ENCODE data around the gene DGKA.
"Not testable (repeated sequence)": the region's sequence is repeated elsewhere in the genome, so short reads cannot be mapped to it uniquely, and the experiment has no call there.

DGKA gene

GRCh38 chr12:55985341-55985740 lies 54.4 kb downstream of the DGKA start:
- ATAC-seq = no peak
- TF ChIP-seq PPARA (CRISPR knock-in tag; IDR thresholded peaks at IDR 0.05; ENCODE audit: borderline replicate concordance) = no peak
- no peak for TF ChIP-seq TCF4 (CRISPR knock-in tag; IDR thresholded peaks at IDR 0.05; ENCODE audit: borderline replicate concordance)
- no peak for TF ChIP-seq POU6F1 (CRISPR knock-in tag; IDR thresholded peaks at IDR 0.05; ENCODE audit: borderline replicate concordance, low read depth)
- TF ChIP-seq TSHZ2 (CRISPR knock-in tag; IDR thresholded peaks at IDR 0.05) = no peak

GRCh38 chr12:55985976-55986375 lies 55.0 kb downstream of the DGKA start:
- ATAC-seq = not testable (repeated sequence)

- no peak for ATAC-seq
- TF ChIP-seq ZNF70 (CRISPR knock-in tag; IDR thresholded peaks at IDR 0.05) (no peak), CREB5 (CRISPR knock-in tag; IDR thresholded peaks at IDR 0.05; ENCODE audit: low read depth) (no peak), ZFP3 (CRISPR knock-in tag; IDR thresholded peaks at IDR 0.05) (no peak), TSHZ2 (CRISPR knock-in tag; IDR thresholded peaks at IDR 0.05) (no peak), RARB (CRISPR knock-in tag; IDR thresholded peaks at IDR 0.05) (no peak), OSR1 (CRISPR knock-in tag; IDR thresholded peaks at IDR 0.05) (no peak), ZNF8 (CRISPR knock-in tag; IDR thresholded peaks at IDR 0.05) (no peak)
Measured at GRCh38 chr12:55991110-55991509, 60.1 kb downstream of the DGKA start.

GRCh38 chr12:55993230-55993853 lies 62.4 kb downstream of the DGKA start:
- no peak for TF ChIP-seq ZNF8 (CRISPR knock-in tag; IDR thresholded peaks at IDR 0.05)
- TF ChIP-seq ZFP3 (CRISPR knock-in tag; IDR thresholded peaks at IDR 0.05) = no peak
- TF ChIP-seq ESRRG (CRISPR knock-in tag; IDR thresholded peaks at IDR 0.05) = no peak
- no peak for TF ChIP-seq ZFP30 (CRISPR knock-in tag; IDR thresholded peaks at IDR 0.05)
- TF ChIP-seq SNAI2 (CRISPR knock-in tag; IDR thresholded peaks at IDR 0.05) = no peak
- TF ChIP-seq BACH2 (CRISPR knock-in tag; IDR thresholded peaks at IDR 0.05; ENCODE audit: borderline replicate concordance) = no peak
- no peak for TF ChIP-seq ISL1 (CRISPR knock-in tag; IDR thresholded peaks at IDR 0.05)
- no peak for ATAC-seq

GRCh38 chr12:55995366-55995765 lies 64.4 kb downstream of the DGKA start:
- no peak for ATAC-seq
- no peak for TF ChIP-seq ZNF8 (CRISPR knock-in tag; IDR thresholded peaks at IDR 0.05)
- no peak for TF ChIP-seq CSDC2 (CRISPR knock-in tag; IDR thresholded peaks at IDR 0.05)
- no peak for TF ChIP-seq TOX (CRISPR knock-in tag; IDR thresholded peaks at IDR 0.05; ENCODE audit: borderline replicate concordance)
- TF ChIP-seq GLIS3 (CRISPR knock-in tag; IDR thresholded peaks at IDR 0.05) = no peak
- no peak for TF ChIP-seq ZC3H10 (CRISPR knock-in tag; IDR thresholded peaks at IDR 0.05)
- TF ChIP-seq PPARA (CRISPR knock-in tag; IDR thresholded peaks at IDR 0.05; ENCODE audit: borderline replicate concordance) = no peak
- no peak for TF ChIP-seq ZNF565 (CRISPR knock-in tag; conservative IDR thresholded peaks at IDR 0.05; ENCODE audit: low read depth)
- no peak for TF ChIP-seq SNAI2 (CRISPR knock-in tag; IDR thresholded peaks at IDR 0.05)
- TF ChIP-seq PATZ1 (CRISPR knock-in tag; IDR thresholded peaks at IDR 0.05; ENCODE audit: borderline replicate concordance) = no peak
- TF ChIP-seq POU6F1 (CRISPR knock-in tag; IDR thresholded peaks at IDR 0.05; ENCODE audit: borderline replicate concordance, low read depth) = no peak
- no peak for TF ChIP-seq CREB5 (CRISPR knock-in tag; IDR thresholded peaks at IDR 0.05; ENCODE audit: low read depth)
